ENCODE data around the gene CNOT6. TPM values are rescaled to one million over a fixed set of nuclear protein-coding genes. Genes with fewer than 3 reads are reported as not detected.

Gene CNOT6
- total and polyA plus RNA-seq, 10 of the 15 experiments (the other 5 are each of a cell fraction or from before 2014, with no cell fraction given), result 3.8 to 22.1 (median 12.1) TPM

- TF ChIP-seq YY1 (IDR thresholded peaks at IDR 0.05; ENCODE audit: low read depth, low read length) (no peak), FOXM1 (IDR thresholded peaks at IDR 0.05; ENCODE audit: low read depth, low read length) (no peak)
These were observed 86.5 kb downstream of the CNOT6 start (continued) for GRCh38 chr5:180580681-180581080.

GRCh38 chr5:180583738-180584137 lies 89.6 kb downstream of the CNOT6 start:
- H3K79me2 ChIP-seq (ENCODE audit: control insufficient read depth, insufficient read depth, low read length), result no peaks in the 10 kb centered on the region
- ChIA-PET POLR2A (no interaction called here), RAD21 (ENCODE audit: unreplicated experiment) (no interaction called here), CTCF (interaction anchor here (1.2 to 1.3 kb wide), 2 partner anchors 16 to 23 kb away, joined by 3 to 4 read pairs; no protein-coding TSS in a partner anchor), SMC1A (ENCODE audit: uncharacterized antibody, unreplicated experiment) (no interaction called here)
- H3K9me3 ChIP-seq (replicated peaks; ENCODE audit: control insufficient read depth, insufficient read depth, low read length), result no peaks in the 10 kb centered on the region
- no peaks in the 10 kb centered on the region for H3K27me3 ChIP-seq (replicated peaks in 1 of 2; ENCODE audit: control insufficient read depth in 2 of 2, insufficient read depth in 2 of 2, low read length in 1 of 2)
- H3K4me3 ChIP-seq, result no peak overlapping the region
- WGBS (ENCODE audit: insufficient coverage, insufficient replicate concordance, low lambda C conversion rate, missing lambda C conversion rate), result 57% methylated on average over 2 of the region's 2 CpGs
- ATAC-seq (no peak), FAIRE-seq (no peak), DNase-seq (ENCODE audit: low read depth, low spot score) (no peak)
- H3K4me2 ChIP-seq (ENCODE audit: control insufficient read depth, insufficient read depth), result no peak overlapping the region
- TF ChIP-seq RCOR1 (conservative IDR thresholded peaks at IDR 0.05; ENCODE audit: low read depth, low read length), result no peak
- no peak for TF ChIP-seq MTA2 (IDR thresholded peaks at IDR 0.05; ENCODE audit: low read depth)
- TF ChIP-seq EED (IDR thresholded peaks at IDR 0.05; ENCODE audit: low read depth), result no peak
- TF ChIP-seq KAT2A (conservative IDR thresholded peaks at IDR 0.05; ENCODE audit: control insufficient read depth, low read depth, low read length), result no peak
- TF ChIP-seq CEBPB (IDR thresholded peaks at IDR 0.05; ENCODE audit: borderline replicate concordance in 1 of 2, low read depth in 2 of 2, low read length in 2 of 2), result no peak
- no peak for TF ChIP-seq ELK1 (IDR thresholded peaks at IDR 0.05; ENCODE audit: low read depth, low read length)
- TF ChIP-seq NFXL1 (IDR thresholded peaks at IDR 0.05; ENCODE audit: borderline replicate concordance), result no peak
- intact Hi-C loops (cut with micrococcal nuclease; ENCODE audit: unreplicated experiment), result no loop called here
- TSS peak; percentile 25 for BruUV-seq (replicated peaks)
- no peaks in the 10 kb centered on the region for H3K36me3 ChIP-seq (ENCODE audit: control insufficient read depth in 2 of 2, insufficient read depth in 2 of 2, low read length in 1 of 2)
- no peak overlapping the region for H3K27ac ChIP-seq (ENCODE audit: control insufficient read depth, insufficient read depth)
- no peaks in the 10 kb centered on the region for H3K4me1 ChIP-seq (ENCODE audit: control insufficient read depth, insufficient read depth, low read length)
- in situ Hi-C loops (cut with MboI), result no loop called here
- no peaks in the 10 kb centered on the region for H4K20me1 ChIP-seq (ENCODE audit: control insufficient read depth, insufficient read depth)
- no peak overlapping the region for H3K9ac ChIP-seq (ENCODE audit: control insufficient read depth, insufficient read depth, low read length)
- H2AFZ ChIP-seq (ENCODE audit: control insufficient read depth, low read depth, low read length), result no peak overlapping the region

All from GM12878 (cell line).